GM18505 (cell line): ENCODE measurements around the gene VSTM2B.

Experiments
- ATAC-seq: cut with Tn5 transposase; IDR thresholded peaks from one replicate; pipeline ENCODE4 v1.9.1; 2021; ENCODE audit not compliant: unreplicated experiment
- POLR2A ChIP-seq: IDR thresholded peaks from 4 replicates; pipeline ENCODE4 v1.6.1; 2011; ENCODE audit warnings: borderline replicate concordance; ENCODE audit not compliant: insufficient read depth, insufficient read length; ENCODE audit errors: extremely low read depth

Gene VSTM2B

GRCh38 chr19:29596080-29596727, 70.4 kb downstream of the VSTM2B start:
- no peak for ATAC-seq
- no peak for TF ChIP-seq POLR2A

- ATAC-seq = no peak
- TF ChIP-seq POLR2A = no peak
Measured at GRCh38 chr19:29596885-29597525, 71.2 kb downstream of the VSTM2B start.

- TF ChIP-seq POLR2A = no peak
- ATAC-seq = no peak
Measured at GRCh38 chr19:29598036-29598435, 72.2 kb downstream of the VSTM2B start.

- TF ChIP-seq POLR2A = no peak
- no peak for ATAC-seq
Measured at GRCh38 chr19:29598496-29598895, 72.7 kb downstream of the VSTM2B start.

- no peak for TF ChIP-seq POLR2A
- no peak for ATAC-seq
Measured at GRCh38 chr19:29603308-29603707, 77.5 kb downstream of the VSTM2B start.

GRCh38 chr19:29605653-29606419, 80.0 kb downstream of the VSTM2B start, which contains the start of gene POP4:
POP4 (plus strand) TSS chr19:29606283; CDS start chr19:29606319, 36 bp downstream.
- peak; percentile 69 for ATAC-seq
- peak; percentile 98 for TF ChIP-seq POLR2A

- no peak for ATAC-seq
Measured at GRCh38 chr19:29606420-29606747, 80.6 kb downstream of the VSTM2B start.

GRCh38 chr19:29609636-29610035, 83.8 kb downstream of the VSTM2B start:
- ATAC-seq = no peak

More at GRCh38 chr19:29606420-29606747, 80.6 kb downstream of the VSTM2B start:
- no peak for TF ChIP-seq POLR2A

GRCh38 chr19:29610213-29610573, 84.4 kb downstream of the VSTM2B start:
- no peak for TF ChIP-seq POLR2A
- ATAC-seq = no peak

More at GRCh38 chr19:29609636-29610035, 83.8 kb downstream of the VSTM2B start:
- TF ChIP-seq POLR2A = no peak

GRCh38 chr19:29610574-29611271, 84.9 kb downstream of the VSTM2B start:
- ATAC-seq = peak; percentile 72

GRCh38 chr19:29612121-29612520, 86.3 kb downstream of the VSTM2B start:
- no peak for ATAC-seq
- no peak for TF ChIP-seq POLR2A

More at GRCh38 chr19:29610574-29611271, 84.9 kb downstream of the VSTM2B start:
- TF ChIP-seq POLR2A = no peak

- TF ChIP-seq POLR2A = no peak
- ATAC-seq = no peak
Measured at GRCh38 chr19:29612801-29613595, 87.2 kb downstream of the VSTM2B start.
